GM08714 (cell line): Measurements from ENCODE around the gene NR2F1.

ENCODE experiments used
- H3K4me3 ChIP-seq: fragments of 200-500 bp; sonication (Bioruptor generic); 2 replicates; pipeline ENCODE4 v1.5.1; 2014; ENCODE audit warnings: mild to moderate bottlenecking, low read length, inconsistent platforms
- ZNF274 ChIP-seq: IDR thresholded peaks from 2 replicates; pipeline ENCODE4 v1.6.1; 2012; ENCODE audit warnings: mild to moderate bottlenecking, low read depth, low read length

NR2F1 gene

DNA sequence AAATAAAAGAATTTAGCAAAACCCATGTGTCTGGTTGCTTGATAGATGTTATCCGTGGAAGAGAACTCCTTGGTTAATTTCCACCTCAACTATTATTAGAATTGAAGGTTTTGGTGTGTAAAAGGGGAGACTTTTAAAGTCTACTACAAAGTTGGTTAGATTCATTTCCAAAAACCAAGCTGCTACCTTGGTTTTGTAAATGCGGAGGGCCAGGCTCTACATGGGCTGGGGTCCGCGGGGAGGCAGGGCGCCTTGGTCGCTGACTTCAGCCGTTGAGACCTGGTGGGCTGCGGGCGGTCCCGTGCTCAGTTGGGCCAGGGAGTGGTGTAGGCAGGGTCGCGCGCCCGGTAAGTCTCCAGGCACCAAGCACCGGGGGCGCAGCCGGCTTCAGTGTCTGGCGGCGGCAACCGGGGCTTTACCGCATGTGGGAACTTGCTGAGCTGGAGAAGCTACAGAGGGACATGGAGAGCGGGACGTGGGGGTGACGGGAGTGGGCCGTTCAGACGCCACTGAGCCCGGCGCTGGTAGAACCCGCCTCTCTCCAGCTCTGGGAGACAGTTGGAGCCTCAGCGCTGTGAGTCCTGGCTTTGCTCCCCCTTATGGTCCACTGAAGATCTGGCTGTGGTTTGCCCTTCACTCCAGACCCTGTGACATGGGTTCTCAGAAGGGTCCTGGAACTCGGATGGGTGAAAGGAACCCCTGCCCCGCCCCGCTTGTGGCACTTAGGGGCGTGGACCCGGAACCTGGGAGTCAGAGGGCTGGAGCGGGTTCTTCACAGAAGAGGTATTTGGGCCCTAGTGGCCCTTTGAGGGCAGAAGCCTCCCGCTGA, 11.8 kb downstream of the NR2F1 start:
- H3K4me3 ChIP-seq: no peak overlapping the region
- TF ChIP-seq ZNF274: no peak

GRCh38 chr5:93595420-93596147, 12.6 kb downstream of the NR2F1 start:
- H3K4me3 ChIP-seq: no peak overlapping the region
- TF ChIP-seq ZNF274: no peak

DNA sequence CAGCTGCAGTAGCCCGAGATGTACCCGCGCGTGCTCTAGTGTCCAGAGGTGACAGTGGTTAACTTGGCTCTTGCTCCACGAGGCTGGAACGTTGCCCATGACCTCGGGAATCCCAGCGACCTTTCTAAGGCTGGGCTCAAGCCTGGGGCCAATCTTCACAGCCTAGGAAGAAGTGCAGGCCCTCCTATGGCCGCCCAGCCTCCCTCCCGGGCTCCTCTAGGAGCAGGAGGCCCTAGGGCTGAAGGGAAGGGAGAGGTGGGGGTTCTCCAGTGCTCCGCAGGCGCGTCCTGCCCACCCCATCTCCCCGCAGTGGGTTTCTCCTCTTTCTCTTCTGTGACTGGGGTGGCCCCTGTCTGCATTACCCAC, 13.3 kb downstream of the NR2F1 start:
- no peak for TF ChIP-seq ZNF274
- no peak overlapping the region for H3K4me3 ChIP-seq

DNA sequence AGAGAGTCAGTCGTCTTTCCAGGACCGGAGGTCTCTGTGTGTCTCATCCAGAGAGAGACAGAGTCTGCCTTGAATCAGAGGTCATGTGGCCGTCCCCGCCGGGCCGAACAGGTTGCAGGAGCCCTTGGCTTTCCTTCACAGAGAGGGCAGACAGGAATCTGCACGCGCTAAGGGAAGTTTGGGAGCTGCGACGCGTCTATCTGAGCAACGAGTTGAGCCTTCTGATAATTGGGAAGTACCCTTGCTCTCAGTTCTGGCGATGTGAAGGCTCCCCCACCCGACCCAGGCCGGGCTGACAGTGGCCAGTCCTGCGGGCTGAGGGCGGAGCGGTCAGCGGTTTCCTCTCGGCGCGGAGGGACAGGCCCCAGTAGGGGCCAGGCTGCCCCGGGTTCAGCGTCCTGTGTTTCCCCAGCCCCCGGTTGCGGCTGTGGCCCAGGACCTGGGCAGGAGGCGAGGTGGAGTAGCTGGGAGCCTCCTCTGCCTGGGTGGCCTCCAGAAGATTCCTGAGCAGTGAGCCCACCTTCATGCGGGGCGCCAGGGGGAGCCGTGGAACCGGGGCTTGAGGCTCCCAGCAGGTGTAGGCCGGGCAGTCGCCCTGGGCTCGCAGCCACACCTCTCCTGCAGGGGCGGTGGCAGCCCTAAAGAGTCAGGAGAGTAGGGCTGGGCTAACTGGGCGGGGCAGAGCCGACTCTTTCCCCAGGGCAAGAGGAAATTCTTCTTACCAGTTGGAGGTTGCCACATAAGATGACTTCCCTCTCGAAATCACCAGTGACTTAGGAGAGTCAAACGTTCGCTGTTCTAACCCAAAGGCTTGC, 13.9 kb downstream of the NR2F1 start:
- no peak for TF ChIP-seq ZNF274
- H3K4me3 ChIP-seq: no peak overlapping the region

GRCh38 chr5:93598091-93599000, 15.3 kb downstream of the NR2F1 start:
- no peak overlapping the region for H3K4me3 ChIP-seq
- no peak for TF ChIP-seq ZNF274

DNA sequence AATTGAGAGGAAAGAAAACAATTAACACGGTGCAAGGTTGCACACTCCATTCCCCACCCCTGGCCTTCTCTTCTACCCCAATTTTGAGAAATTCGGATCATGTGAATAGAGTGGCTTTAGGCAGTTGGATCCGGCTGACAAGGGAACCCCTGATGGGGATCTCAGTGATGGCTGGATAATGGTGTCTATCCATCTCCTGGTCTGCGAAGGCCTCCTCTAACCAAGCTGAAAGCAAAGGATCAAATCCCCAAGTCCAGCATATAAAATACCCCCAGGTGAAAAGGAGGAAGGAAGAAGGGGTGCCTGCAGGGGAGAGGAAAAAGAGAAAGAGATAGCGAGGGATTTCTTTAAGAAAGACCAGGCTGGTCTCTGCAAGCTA, 16.0 kb downstream of the NR2F1 start:
- H3K4me3 ChIP-seq: no peak overlapping the region
- TF ChIP-seq ZNF274: no peak

- TF ChIP-seq ZNF274: no peak
- H3K4me3 ChIP-seq: no peak overlapping the region
Measured at GRCh38 chr5:93599399-93600120, 16.5 kb downstream of the NR2F1 start.

GRCh38 chr5:93600409-93601070, 17.5 kb downstream of the NR2F1 start:
- TF ChIP-seq ZNF274: no peak
- no peak overlapping the region for H3K4me3 ChIP-seq

GRCh38 chr5:93601071-93601801, 18.2 kb downstream of the NR2F1 start:
- H3K4me3 ChIP-seq: no peak overlapping the region
- TF ChIP-seq ZNF274: no peak

GRCh38 chr5:93601802-93602155, 18.8 kb downstream of the NR2F1 start:
- TF ChIP-seq ZNF274: no peak
- no peak overlapping the region for H3K4me3 ChIP-seq

- no peak for TF ChIP-seq ZNF274
- no peak overlapping the region for H3K4me3 ChIP-seq
Measured at GRCh38 chr5:93602241-93603077, 19.4 kb downstream of the NR2F1 start.
